Fibroblast of skin of abdomen (primary cell): ENCODE results near the gene CIBAR2.
A peak's percentile ranks its signal among the peaks of the same experiment; 100 is the strongest.

Experiments
- DNase-seq: peaks from one replicate; pipeline ENCODE4 v3.0.0-alpha.2; 2013

The CIBAR2 gene

DNA sequence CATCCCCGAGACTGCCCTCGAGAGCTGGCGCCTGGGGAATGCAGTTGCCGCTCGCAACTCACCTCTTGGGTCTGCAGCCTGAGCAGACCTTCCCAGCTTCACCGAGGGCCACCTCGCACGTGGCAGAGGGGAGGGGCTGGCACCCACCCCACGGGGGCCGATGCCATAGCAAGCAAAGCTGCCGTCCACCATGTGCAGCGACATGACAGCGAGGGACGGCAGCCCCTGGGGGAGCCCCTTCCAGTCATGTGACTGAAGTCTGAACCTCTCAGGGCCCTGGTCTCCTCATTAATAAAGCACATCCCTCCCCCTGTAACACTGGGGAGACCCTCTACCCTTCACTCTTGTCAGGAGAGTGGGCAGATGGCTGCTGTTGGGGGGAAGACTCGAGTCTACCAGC is 30.5 kb downstream of the CIBAR2 start:
- DNase-seq: no peak

DNA sequence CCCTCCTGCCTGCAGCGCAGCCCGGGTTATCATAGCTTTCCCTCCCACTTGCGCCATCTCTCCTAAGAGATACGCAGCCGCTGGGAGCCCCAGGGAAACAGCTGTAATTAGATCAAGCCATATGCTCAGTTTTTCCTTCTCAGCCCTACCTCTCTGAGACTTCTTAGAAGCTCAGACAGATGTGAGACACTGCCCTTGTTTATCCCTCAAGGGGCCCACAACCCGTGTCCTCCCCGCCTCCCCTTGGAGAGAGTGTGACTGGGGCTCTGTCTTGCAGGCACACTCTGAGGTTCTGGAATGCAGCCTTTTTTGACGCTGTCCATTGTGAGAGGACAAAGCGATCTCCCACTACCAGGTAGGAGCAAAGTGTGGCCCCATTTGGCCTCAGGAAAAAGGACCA is 31.2 kb downstream of the CIBAR2 start:
- no peak for DNase-seq

DNA sequence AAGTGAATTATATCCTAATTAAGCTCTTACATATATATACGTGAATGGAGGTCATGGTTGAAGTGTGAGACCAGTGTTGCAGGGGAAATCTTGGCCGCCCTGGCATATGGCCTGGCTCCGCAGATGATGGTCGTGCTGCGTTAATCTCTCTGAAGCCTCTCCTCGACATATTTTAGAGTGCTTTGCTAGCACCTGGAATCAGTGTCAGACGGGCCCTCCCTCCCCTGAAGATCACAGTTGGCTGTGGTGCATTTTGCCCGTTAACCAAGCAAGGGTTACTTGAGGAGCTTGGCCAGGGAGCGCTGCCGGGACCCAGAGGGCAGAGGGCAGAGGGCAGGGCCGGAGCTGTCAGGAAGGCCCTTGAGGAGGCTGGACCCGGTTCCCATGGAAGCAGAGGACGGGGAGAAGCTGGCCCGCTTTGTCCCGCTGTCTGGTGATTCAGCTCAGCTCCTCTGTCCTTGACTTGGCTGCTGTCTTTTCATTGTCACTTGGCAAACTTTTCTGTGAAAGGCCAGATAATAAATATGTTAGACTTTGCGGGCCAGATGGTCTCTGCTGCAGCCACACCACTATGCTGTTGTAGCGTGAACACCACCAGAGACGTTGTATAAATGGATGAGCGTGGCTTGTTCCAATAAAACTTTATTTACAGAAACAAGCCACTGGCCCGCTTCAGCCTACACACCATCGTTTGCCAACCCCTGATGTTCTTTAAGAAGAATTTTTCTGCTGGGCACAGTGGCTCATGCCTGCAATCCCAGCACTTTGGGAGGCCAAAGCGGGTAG is 32.3 kb downstream of the CIBAR2 start:
- DNase-seq: no peak

DNA sequence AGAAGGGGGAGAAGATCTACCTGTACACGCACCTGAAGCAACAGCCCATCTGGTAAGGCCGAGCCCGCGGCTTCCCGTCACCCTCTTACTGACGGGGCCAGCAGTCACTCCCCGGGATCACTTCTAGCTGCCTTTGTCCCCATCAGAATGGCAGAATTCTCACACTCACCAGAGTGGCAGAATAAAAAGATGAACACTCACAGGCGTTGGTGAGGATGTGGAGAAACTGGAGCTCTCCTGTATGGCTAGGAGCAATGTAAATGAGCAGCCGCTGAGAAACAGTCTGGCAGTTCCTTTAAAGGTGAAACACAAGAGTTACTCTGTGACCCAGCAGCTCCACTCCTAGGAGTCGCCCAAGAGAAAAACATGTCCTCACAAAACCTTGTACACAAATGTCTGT is 33.3 kb downstream of the CIBAR2 start:
- DNase-seq: no peak

DNA sequence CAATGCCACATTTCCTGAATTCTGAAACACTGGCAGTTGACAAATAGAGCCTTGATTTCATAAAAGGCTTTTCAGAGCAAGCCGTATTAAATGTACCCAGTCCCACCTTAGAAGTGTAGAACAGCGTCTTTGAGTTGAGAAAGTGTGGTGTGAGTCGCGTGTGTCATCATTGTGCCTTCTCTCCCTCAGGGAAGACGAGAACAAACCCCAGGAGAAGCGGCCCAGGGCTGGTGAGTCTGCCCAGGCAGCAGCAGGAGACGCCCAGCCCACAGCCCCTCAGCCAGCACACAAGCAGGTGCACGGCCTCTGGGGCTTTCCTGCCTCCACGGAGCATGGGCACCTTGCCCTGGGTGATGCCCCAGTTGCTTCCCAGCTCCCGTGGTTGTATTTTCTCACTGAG is 34.0 kb downstream of the CIBAR2 start:
- no peak for DNase-seq

DNA sequence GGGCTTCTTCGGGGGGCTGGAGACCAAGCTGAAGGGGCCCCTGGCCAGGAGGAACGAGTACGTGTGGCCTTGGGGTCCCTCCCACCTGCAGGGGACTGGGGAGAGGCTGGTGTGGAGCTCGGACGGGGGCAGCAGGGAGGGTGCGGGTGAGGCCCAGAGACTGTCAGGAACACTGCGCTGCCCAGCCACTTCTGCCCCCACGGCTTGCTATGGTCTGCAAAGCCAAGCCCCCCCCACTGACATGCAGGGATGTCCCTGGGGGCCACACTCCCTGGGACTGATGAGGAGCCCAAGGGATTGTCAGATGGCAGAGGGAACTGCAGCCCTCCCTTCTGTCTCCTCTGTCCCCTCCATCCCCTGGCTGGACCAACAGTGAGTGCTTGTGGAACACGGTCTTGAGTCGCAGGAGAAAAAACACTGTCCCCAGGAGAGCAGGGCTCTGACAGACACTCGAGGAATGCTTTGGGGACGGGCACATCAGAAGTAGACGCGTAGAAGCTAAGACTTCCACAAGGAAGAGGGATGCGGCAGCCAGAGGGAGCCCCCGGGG is 34.6 kb downstream of the CIBAR2 start:
- no peak for DNase-seq

DNA sequence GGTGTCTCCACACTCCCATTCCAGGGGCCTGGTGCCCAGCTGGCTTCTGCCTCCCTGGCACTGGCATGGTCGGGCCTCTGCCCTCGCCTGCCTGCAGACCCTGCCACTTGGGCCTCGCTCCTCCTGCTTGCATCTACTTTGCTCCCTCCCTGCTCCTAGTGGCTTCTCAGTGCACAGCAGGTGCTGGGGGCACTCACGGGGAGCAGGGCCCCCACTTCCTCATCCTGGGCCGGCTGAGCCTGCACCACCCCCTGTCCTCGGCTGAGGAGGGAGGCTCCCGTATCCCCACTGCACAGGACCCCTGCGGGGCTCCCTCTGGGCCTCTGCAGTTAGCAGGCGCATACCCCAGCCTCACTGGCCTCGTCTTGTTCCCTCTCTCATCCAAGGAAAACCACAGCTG is 35.2 kb downstream of the CIBAR2 start:
- DNase-seq: no peak

DNA sequence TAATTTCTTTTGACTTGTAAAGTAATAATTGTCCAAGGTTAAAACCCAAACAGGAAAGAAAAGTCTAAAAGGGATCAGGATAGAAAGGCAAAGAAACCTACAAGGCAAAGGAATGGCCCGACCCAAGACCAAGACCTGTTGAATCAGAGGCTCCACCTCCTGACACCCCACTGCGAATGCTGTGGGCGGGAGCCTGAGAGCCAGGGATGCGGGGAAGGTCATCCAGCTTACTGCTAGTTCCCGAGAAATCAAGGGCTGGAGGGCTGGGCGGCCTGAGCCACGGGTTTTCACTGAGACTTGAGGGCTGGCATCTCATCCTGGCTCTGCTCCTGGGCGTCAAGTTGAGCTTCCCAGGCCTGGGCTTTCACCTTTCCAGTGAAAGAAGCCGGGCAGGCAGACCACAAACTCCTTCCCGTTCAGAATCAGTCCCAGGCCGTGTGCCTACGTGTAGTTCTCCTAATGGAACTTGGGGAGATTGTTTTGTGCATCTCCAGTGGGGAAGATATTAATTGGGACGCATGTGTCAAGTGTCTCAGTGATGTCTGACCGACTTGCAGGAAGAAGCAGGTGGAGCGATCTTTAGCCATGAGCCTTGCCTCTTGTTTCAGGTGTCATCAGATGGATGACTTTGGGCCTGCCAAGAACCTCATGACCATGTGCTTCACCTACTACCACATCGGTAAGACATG is 36.9 kb downstream of the CIBAR2 start:
- no peak for DNase-seq

DNA sequence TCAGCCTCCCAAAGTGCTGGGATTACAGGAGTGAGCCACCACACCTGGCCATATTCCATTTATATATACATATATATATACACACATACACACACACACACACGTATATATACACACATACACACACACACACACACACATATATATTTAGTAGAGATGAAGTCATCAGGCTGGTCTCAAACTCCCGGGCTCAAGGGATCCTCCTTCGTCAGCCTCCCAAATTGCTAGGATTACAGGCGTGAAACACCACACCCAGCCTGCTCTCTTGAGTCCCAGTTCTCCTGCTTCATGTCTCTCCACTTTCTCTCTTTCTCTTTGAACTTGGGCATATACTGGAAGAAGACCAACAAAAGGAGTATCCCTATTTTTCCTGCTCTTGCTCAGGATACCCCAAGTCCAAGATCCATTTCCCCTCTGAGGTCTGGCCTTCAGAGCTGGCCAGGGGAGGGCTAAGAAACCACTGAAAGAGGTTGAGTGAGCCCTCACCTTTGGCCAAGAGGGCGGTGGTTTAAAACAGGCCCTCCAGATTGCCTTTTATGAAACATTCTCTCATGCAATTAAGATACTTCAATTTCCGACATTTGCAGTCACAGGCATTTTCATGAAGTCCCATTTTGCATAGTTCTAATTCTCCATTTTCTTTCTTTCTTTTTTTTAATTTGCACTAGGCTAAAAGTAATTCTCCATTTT is 37.9 kb downstream of the CIBAR2 start:
- DNase-seq: no peak

DNA sequence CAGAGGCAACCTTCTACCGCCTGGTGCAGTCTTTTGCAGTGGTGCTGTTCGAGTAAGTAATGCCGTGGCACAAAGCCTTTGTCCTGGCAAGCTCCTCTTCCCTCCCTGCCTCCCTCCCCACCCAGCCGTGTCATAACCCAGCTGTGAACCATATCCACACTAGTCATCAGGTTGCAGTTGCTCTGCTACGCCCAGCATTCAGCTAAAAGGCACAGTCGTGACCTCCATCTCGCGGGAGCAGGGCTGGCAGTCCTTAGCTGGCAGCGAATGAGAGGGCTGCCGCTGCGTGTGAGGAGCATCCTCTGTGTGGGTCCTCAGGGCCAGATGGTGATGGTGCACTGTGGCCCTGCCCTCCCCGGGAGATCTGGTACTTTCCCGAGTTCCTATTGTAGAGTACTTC is 39.3 kb downstream of the CIBAR2 start:
- DNase-seq: peak; percentile 55

DNA sequence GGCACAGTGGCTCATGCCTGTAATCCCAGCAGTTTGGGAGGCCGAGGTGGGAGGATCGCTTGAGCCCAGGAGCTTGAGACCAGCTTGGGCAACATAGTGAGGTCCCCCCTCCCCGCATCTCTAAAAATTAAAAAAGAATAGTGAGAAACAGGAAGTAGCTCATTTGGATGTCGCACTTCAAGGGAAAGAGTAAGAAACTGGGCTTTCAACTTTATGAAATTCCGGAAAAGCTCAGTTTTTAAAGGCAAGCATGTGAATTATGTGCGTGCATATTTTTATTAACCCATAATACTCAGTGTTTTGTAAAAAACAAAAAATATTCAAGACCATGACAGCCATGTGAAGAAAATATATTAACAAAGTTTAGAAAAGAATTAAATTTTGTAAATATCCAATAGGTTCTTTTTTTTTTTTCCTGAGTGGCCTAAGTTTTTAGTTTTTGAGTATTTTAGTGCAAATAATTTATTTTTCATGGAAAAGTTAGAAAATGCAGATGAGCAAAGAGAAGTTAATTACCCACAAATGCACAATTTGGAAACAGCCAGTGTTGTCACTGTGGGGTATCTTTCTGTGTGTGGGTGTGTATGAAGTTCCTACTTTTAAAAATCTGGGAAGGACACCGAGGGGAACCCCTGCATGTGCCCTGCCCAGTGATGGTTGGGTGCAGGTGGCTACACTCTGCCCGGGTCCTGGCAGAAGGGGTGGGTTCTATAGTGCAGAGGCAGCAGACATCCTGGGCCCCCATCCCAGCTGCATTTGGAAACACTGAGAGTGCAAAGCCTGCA is 40.0 kb downstream of the CIBAR2 start:
- no peak for DNase-seq

DNA sequence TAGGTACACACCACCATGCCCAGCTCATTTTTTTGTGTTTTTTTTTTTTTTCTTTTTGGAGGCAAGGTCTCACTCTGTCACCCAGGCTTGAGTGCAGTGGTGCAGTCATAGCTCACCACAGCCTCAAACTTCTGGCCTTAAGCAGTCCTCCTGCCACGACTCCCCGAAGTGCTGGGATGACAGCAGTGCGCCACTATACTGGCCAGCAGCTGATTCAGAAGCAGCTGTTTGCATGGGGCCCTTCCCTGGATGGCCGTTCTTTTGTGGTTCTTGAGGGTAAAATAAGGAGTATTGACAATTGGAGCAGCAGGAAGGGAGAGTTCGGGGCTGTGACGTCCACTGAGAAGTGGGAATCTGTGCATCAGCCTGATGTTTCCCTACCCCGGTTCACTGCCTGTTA is 43.1 kb downstream of the CIBAR2 start:
- no peak for DNase-seq

DNA sequence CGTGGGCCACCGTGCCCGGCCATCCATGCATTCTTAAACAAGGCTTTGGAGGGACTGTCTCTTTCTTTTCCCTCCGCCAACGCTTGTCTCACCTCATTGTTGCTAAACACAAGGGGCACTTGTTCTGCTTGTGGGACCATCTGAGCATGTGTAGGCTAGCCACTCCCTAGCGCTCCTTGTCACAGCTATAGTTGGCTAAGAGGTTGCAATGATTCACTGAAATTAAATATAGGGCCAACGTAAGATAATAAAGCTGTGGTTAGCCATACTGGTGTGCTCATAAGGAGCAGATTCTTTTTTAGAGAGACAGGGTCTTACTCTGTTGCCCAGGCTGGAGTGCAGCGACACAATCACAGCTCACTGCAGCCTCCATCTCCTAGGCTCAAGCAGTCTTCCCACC is 43.5 kb downstream of the CIBAR2 start:
- no peak for DNase-seq

DNA sequence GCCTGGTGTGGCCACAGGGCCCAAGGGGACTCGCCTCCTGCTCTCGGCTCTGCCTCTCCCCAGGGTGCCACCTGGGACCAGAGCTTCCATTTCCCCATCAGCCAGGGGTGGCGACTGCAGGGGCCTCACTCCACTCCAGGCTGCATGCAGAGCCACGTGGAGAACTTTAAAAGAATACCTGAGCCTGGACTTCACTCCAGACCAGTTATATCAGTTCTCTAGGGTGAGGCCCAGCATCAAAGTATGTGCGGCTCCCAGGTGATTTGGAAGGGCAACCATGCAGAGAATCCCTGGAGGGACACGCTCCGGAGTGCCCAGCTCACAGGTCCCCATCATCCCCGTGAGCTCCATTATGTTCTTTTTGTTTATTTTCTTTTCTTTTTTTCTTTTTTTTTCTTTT is 44.8 kb downstream of the CIBAR2 start:
- no peak for DNase-seq

DNA sequence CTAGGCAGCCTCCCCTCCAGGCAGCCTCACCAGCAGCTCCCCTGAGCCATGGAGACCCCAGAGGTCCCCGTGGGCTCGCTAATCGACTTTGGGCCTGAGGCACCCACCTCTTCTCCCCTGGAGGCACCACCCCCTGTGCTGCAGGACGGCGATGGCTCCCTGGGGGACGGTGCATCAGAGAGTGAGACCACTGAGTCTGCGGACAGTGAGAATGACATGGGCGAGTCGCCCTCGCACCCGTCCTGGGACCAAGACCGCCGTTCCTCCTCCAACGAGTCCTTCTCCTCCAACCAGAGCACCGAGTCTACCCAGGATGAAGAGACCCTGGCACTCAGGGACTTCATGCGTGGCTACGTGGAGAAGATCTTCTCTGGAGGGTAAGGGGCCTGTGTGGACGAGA is 45.2 kb downstream of the CIBAR2 start:
- DNase-seq: no peak

DNA sequence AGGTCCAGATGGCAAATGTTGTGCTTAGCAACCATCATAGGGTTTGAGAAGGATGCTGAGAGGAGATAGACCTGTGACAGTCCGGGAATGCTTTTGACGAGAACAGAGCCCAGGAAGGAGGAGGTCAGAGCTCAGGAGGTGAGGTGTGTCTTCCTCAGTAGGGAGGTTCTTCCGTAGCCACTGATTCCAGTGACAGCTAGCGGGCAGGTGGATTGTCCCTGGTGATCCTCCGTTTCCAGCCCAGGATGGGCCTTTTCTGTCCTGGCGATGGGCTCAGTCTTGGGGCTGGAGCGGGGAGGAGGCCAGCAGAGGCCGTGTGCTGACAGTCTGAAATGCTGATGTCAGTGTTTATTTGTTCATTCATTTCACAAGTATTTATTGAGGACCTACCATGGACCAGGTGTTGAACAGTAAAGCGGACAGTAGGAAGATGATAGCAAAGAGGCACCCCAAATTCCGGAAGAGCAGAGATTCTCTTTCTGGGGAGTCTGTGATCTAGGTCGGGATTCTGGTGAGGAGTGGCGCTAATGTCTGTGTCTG is 45.9 kb downstream of the CIBAR2 start:
- DNase-seq: no peak

DNA sequence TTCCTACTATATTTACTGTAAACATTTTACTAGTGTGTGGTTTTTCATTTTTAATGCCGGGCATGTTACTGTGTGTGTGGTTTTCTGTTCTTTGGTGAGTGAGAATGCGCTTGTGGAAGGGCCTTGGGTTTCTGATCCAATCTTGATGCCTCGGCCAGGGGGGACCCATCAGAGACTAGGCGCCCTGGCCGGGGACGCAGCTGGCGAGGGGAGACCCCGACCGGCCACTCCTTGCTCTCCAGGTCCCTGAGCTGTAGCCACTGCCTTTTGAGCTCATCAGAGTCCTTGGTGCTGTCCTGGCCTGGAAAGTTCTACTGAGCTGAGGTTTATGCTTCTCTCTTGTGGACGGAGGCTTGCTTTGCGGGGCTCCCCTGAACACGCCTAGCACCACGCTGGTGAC is 47.2 kb downstream of the CIBAR2 start:
- DNase-seq: no peak

DNA sequence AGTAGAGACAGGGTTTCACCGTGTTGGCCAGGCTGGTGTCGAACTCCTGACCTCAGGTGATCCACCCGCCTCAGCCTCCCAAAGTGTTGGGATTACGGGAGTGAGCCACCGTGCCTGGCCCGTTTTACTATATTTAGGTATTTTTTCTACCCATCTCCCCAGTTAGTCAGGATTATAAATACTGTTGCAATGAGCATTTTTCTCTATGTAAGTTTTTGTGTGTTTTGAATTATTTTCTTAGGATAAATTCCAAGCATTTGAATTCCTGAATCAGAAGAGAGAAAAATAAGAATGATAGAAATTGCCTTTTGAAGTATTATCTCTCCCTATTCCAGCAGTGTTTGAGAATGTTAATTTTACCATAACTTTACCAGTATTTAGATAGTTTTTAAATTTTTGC is 48.1 kb downstream of the CIBAR2 start:
- no peak for DNase-seq

DNA sequence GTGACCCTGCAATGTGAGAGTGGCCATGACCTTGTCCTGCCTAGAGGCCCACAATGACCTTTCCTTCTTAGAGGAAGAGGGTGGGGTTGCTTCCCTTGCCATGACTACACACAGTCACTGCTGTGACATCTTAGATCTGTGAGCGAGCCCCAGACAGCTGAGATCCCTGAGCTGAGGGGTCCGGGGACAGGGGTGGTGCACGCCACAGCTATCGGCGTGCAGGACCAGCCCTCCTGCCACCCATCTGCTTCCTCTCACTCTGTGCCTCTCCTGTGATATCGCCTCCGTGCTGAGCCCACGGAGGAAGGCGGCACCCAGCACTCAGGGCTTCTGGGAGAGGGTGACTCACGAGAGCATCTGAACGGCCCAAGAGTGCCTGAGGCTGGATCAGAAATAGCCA is 49.4 kb downstream of the CIBAR2 start:
- DNase-seq: no peak

DNA sequence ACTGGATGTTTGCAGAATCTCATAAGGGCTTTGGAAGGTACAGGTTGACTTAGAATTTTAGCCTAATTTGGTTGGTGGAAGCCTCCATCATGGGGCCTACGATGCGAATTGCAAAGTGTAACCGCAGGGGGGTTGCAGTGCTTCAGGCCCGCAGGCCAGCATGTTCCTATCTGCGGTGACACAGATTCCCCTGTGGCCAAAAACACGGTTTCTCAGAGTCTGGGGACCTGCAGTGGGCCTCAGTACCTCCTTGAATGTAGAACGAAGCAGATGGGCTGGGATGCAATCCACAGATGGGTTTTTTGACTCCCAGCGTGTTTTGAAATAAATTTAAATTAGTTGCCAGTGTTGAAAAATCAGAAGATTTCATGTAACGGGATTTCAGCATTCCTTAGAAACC is 49.9 kb downstream of the CIBAR2 start:
- DNase-seq: no peak

DNA sequence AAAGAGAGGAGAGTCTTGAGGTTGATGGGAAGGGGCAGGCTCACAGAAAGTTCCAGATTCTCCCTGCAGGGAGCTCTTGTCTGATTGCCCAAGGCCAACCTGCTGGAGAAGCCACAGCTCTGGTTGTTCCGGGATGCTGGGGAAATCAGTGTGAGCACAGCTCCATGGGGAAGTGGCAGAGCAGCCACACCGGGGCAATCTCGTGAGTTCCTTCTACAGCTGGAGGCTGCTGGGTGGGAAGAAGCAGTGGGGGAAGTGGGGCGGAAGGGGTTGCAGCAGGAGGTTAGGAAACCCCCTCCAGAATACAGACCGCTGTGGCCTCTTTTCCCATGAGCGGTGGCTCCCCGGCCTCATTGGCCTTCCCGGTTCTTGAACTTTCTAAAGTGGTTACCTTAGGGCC is 50.7 kb downstream of the CIBAR2 start:
- no peak for DNase-seq

DNA sequence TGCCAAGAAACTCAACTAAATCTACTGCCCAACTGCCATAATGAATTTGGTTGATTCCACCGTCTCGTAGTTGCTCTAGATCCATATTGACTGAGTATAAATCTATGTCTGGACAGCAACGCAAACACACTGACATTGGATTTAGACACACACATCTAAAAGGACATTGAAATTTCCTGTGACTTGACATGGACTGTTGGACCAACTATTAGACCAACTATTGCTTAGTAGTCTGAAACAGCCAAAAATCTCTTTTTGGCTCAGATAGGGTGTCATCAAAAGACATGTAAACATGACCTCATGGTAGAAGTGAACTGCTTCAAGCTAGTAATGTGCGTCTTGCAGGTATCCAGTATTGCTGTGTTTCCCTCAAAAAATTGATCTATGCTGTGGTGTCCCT is 53.4 kb downstream of the CIBAR2 start:
- no peak for DNase-seq

DNA sequence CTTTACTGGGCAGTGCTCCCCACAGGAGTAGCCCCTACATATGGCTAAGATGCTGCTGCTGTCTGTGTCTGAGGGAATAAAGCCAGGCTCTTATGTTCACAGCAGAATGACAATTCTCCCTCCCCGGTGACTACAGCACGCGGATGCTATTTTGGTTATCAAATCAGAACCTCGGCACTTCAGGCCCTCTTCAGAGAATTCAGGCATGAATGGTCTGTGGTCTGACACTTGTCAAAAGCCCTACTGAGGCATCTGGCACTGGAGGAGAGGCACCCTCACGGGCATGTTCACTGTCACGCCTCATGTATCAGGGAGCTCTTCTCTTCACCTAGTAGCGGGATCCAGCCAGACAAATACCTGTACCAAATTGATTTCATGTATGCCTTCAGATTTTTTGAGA is 54.3 kb downstream of the CIBAR2 start:
- DNase-seq: no peak
